ENCODE measurements around the gene SYNE3. TPM values are rescaled to one million over a fixed set of nuclear protein-coding genes. Genes with fewer than 3 reads are reported as not detected.

Gene SYNE3
- total and polyA plus RNA-seq, 9 of the 15 experiments (the other 6 are each of a cell fraction or from before 2014, with no cell fraction given), result 0.04 to 3.1 (median 0.55) TPM

DNA sequence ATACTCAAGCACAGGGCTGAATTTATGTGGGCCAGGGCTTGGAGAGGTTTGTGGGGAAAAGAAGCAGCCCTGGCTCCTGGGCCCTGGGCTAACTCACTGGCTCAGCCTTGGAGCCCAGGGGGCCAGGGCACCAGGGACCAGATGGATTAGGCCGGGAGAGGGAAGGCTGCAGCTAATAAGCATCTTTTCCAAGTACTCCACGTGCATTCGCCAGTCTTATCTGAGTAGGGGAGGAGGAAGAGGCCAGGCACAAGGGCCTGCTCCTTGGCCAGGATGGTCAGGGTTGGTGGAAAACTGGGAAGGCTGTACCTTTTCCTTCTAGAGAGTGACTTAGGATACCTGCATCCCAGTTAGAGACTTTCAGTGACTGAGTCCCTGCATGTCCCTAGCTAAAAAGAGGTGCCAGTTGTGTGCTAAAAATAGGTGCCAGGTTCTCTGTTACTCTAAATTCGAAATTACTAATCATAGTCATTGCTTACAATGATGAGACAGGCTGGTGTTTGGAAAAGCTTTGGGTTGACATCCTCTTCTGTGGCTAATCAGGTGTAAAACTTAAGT is 19.7 kb upstream of the SYNE3 start:
- Histone ChIP-seq H3K36me3 (ENCODE audit: control insufficient read depth, insufficient read depth, low read length) (peaks cover 26% of the 10 kb centered on the region; the same call in 2 of the 3 replicates), H3K79me2 (ENCODE audit: control insufficient read depth, insufficient read depth, low read length) (peaks cover 96% of the 10 kb centered on the region), H4K20me1 (replicated peaks; ENCODE audit: control insufficient read depth, insufficient read depth, low read length) (peaks cover 20% of the 10 kb centered on the region; the same call in 1 of the 2 replicates), H3K4me3 (peak overlapping the region; percentile 86), H2AFZ (ENCODE audit: low read depth, low read length) (no peak overlapping the region), H3K4me1 (replicated peaks in 1 of 2; ENCODE audit: control insufficient read depth in 2 of 2, insufficient read depth in 2 of 2, low read length in 2 of 2) (peaks cover 12 to 29% of the 10 kb centered on the region in 2 experiments; a peak in 4 of 5 replicates), H3K4me2 (ENCODE audit: insufficient read depth, low read length) (peak overlapping the region; percentile 100), H3K27ac (ENCODE audit: extremely low read depth, low read depth, low read length) (peak overlapping the region; percentile 94), H3K27me3 (ENCODE audit: control insufficient read depth in 2 of 2, insufficient read depth in 2 of 2, low read length in 2 of 2) (no peaks in the 10 kb centered on the region), H3K9me3 (replicated peaks; ENCODE audit: control insufficient read depth, insufficient read depth, low read depth, low read length) (no peaks in the 10 kb centered on the region), H3K9me1 (ENCODE audit: control insufficient read depth, insufficient read depth, low read length) (no peaks in the 10 kb centered on the region), H3K9ac (ENCODE audit: insufficient read depth in 1 of 2, low read depth in 2 of 2, low read length in 2 of 2) (peak overlapping the region; percentile 89 to 97)
- ATAC-seq (no peak), FAIRE-seq (no peak), DNase-seq (ENCODE audit: extremely low read depth in 1 of 4, low spot score in 3 of 4) (no peak)
- ChIA-PET CTCF (ENCODE audit: low intra/inter-chr PET ratio) (no interaction called here), POLR2A (interaction anchor here (0.6 to 1.5 kb wide), 6 partner anchors 9 to 151 kb away, joined by 3 to 5 read pairs (median 3); no protein-coding TSS in a partner anchor)
- no peak for TF ChIP-seq VEZF1 (CRISPR knock-in tag; IDR thresholded peaks at IDR 0.05)
- TF ChIP-seq, protein P1, sequence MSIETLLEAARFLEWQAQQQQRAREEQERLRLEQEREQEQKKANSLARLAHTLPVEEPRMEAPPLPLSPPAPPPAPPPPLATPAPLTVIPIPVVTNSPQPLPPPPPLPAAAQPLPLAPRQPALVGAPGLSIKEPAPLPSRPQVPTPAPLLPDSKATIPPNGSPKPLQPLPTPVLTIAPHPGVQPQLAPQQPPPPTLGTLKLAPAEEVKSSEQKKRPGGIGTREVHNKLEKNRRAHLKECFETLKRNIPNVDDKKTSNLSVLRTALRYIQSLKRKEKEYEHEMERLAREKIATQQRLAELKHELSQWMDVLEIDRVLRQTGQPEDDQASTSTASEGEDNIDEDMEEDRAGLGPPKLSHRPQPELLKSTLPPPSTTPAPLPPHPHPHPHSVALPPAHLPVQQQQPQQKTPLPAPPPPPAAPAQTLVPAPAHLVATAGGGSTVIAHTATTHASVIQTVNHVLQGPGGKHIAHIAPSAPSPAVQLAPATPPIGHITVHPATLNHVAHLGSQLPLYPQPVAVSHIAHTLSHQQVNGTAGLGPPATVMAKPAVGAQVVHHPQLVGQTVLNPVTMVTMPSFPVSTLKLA (conservative IDR thresholded peaks at IDR 0.05), result peak; percentile 51 to 63; a peak in 3 of 4 replicates
- in situ Hi-C loops (cut with MboI), result no loop called here
- intact Hi-C loops (cut with micrococcal nuclease), result no loop called here
- no TSS peak for BruUV-seq (replicated peaks)
- WGBS (ENCODE audit: insufficient coverage, low coverage, missing lambda C conversion rate), result 8% methylated on average over 2 of the region's 4 CpGs
